GM18505 (cell line): ENCODE measurements around the gene PARD3B.

ENCODE experiments used
- ATAC-seq: cut with Tn5 transposase; IDR thresholded peaks from one replicate; pipeline ENCODE4 v1.9.1; 2021; ENCODE audit not compliant: unreplicated experiment
- POLR2A ChIP-seq: IDR thresholded peaks from 4 replicates; pipeline ENCODE4 v1.6.1; 2011; ENCODE audit warnings: borderline replicate concordance; ENCODE audit not compliant: insufficient read depth, insufficient read length; ENCODE audit errors: extremely low read depth

PARD3B gene

GRCh38 chr2:204560902-204561301 lies 15.6 kb downstream of the PARD3B start:
- ATAC-seq: no peak
- no peak for TF ChIP-seq POLR2A

DNA sequence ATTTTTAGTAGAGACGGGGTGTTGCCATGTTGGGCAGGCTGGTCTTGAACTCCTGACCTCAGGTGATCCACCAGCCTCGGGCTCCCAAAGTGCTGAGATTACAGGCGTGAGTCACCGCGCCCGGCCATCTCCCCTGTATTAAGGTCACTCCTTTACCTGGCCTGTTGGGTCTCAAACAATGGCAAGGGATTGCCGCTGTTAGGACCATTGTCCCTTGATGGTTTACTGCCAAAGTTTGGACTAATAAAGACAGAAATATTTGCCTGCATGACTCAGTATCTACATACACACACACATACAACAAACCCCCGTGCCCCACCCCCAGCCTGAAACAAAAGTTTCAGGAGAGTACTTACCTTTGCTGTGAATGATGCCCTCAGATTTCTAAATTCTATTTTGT lies 16.5 kb downstream of the PARD3B start:
- TF ChIP-seq POLR2A: no peak
- no peak for ATAC-seq

GRCh38 chr2:204566439-204566838 lies 21.2 kb downstream of the PARD3B start:
- no peak for TF ChIP-seq POLR2A
- no peak for ATAC-seq

GRCh38 chr2:204570421-204570820 lies 25.1 kb downstream of the PARD3B start:
- TF ChIP-seq POLR2A: no peak
- ATAC-seq: no peak

DNA sequence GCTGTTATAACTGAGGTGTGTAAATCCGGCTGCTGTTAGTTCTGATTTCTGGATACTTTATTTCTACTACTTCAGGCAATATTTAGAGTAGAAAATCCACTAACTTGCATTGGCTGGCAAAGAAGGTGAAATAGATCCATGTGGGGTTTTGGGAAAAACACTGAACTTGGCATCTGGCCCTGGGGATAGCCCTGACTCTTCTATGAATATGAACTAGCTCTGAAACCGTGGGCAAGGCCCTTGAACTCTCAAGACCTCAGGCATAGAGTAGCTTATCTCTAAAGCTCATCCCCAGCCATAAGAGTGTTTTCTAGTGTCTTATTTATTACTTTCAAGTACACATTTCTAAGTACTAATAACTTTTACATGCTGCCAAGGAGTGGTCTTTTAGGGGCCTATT lies 25.8 kb downstream of the PARD3B start:
- TF ChIP-seq POLR2A: no peak
- ATAC-seq: no peak

DNA sequence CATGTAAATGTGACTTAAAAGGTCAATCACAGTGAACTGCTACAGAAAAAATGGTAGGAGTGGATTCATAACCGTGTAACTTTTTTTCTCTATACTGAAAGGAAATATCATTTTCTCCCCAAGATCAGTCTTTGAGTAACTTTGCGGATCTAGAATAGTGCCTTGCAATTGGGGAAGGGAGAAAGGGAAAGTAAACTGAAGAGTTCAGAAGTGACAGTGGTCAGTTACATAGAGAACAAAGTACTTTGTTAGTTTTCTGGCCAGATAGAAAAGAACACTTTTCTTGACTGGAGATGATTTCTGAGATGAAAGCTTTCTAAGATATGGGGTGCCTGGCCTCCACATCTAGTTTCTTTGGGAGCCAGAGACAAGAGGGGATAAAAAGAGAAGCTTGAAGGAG lies 26.6 kb downstream of the PARD3B start:
- ATAC-seq: no peak
- no peak for TF ChIP-seq POLR2A

GRCh38 chr2:204573221-204573620 lies 27.9 kb downstream of the PARD3B start:
- ATAC-seq: no peak
- no peak for TF ChIP-seq POLR2A

GRCh38 chr2:204574486-204574885 lies 29.2 kb downstream of the PARD3B start:
- no peak for TF ChIP-seq POLR2A
- ATAC-seq: no peak

DNA sequence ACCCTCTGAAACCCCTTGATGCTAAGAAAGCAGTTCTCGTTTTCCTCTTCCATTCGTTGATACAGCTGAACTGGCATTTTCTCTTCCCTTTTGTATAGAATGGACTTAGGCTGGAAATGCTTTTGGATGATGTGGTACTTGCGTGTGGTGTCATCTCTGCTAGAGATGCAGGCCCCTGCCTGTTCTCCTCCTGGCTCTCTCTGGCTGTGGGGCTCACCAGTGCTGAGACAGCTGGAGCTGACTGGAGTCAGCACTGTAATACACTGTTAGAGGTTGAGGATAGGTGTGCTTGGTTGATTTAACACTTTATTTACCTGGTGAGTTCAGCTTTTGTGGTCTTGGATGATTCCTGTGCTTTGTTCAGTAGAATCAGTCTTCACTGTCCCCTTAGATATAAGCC lies 30.2 kb downstream of the PARD3B start:
- TF ChIP-seq POLR2A: no peak
- no peak for ATAC-seq

DNA sequence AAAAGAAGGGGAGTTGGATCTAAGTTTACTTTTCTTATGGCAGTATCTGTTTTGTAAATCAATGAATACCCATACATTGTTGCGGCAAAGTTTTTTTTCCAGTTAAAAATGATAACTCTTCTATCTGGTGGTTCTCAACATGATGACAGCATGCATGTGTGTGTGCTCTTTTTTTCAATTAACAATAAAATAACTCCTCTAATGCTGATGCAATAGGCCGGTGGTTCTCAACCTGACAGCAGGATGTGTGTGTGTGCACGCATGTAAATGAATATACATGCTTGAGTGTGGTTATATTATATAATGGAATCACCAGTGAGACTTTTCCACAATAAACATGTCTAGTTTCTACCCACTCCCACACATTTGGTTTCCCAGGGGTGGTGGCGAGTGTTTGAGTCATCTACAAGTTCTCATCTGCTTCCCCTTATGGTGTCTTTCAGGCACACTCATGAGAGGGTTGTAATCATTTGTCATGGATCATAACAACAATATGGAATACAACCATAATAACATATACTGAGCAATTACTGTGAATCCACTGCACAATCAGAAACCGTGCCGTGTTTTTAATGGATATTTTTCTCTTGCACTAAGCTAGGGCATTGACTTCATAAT lies 31.2 kb downstream of the PARD3B start:
- no peak for ATAC-seq
- no peak for TF ChIP-seq POLR2A

- ATAC-seq: no peak
These were observed 33.8 kb downstream of the PARD3B start for GRCh38 chr2:204578928-204579598.

DNA sequence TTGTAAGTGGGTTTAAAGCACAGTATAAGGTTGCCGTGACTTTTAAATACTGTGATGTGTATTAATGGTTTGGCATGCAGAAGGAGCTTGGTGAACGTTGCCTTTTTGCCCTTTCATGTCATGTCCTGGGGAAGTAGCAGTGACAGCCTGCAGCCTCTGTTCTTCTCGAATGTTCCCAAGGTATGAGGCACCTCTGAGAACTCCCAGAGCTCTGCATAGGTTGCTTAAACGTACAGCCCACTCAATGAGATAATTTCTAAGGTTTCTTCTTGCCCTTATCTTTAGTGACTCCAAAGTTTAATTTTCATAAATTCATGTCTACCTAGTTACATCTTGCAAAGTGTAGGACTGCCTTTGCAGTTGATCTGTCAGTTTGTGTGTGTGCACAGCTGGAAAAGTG lies 36.7 kb downstream of the PARD3B start:
- TF ChIP-seq POLR2A: no peak
- no peak for ATAC-seq

More at GRCh38 chr2:204578928-204579598, 33.8 kb downstream of the PARD3B start:
- TF ChIP-seq POLR2A: no peak

- no peak for ATAC-seq
- TF ChIP-seq POLR2A: no peak
These were observed 38.5 kb downstream of the PARD3B start for GRCh38 chr2:204583773-204584172.

GRCh38 chr2:204585930-204586329 lies 40.7 kb downstream of the PARD3B start:
- TF ChIP-seq POLR2A: no peak
- ATAC-seq: no peak
